ENCODE results near the gene BEST3. TPM values are rescaled to one million over a fixed set of nuclear protein-coding genes. Genes with fewer than 3 reads are reported as not detected.

BEST3 gene
- total RNA-seq, 1 experiment from 2014 or later = not detected

DNA sequence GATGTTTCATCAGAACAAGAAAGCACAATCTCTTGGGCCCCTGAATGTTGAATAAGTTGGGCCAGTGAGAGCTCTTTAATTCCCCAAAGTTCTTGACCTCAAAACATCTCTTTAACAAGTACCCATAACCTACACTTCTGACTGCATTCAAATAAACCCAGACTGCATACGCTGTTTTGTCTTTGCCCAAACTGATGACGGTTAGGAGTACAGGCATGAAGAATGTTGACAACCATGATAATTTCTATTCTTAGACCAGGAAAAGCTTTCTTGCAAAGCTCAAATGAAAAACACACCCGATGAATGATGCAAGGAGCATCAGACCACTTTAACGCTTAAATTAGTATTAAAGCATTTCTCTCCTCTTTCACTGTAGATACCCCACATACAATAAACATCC lies 27.8 kb upstream of the BEST3 start (continued):
- TF ChIP-seq, protein P1, sequence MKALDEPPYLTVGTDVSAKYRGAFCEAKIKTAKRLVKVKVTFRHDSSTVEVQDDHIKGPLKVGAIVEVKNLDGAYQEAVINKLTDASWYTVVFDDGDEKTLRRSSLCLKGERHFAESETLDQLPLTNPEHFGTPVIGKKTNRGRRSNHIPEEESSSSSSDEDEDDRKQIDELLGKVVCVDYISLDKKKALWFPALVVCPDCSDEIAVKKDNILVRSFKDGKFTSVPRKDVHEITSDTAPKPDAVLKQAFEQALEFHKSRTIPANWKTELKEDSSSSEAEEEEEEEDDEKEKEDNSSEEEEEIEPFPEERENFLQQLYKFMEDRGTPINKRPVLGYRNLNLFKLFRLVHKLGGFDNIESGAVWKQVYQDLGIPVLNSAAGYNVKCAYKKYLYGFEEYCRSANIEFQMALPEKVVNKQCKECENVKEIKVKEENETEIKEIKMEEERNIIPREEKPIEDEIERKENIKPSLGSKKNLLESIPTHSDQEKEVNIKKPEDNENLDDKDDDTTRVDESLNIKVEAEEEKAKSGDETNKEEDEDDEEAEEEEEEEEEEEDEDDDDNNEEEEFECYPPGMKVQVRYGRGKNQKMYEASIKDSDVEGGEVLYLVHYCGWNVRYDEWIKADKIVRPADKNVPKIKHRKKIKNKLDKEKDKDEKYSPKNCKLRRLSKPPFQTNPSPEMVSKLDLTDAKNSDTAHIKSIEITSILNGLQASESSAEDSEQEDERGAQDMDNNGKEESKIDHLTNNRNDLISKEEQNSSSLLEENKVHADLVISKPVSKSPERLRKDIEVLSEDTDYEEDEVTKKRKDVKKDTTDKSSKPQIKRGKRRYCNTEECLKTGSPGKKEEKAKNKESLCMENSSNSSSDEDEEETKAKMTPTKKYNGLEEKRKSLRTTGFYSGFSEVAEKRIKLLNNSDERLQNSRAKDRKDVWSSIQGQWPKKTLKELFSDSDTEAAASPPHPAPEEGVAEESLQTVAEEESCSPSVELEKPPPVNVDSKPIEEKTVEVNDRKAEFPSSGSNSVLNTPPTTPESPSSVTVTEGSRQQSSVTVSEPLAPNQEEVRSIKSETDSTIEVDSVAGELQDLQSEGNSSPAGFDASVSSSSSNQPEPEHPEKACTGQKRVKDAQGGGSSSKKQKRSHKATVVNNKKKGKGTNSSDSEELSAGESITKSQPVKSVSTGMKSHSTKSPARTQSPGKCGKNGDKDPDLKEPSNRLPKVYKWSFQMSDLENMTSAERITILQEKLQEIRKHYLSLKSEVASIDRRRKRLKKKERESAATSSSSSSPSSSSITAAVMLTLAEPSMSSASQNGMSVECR (CRISPR knock-in tag; IDR thresholded peaks at IDR 0.05; ENCODE audit: borderline replicate concordance) = no peak

DNA sequence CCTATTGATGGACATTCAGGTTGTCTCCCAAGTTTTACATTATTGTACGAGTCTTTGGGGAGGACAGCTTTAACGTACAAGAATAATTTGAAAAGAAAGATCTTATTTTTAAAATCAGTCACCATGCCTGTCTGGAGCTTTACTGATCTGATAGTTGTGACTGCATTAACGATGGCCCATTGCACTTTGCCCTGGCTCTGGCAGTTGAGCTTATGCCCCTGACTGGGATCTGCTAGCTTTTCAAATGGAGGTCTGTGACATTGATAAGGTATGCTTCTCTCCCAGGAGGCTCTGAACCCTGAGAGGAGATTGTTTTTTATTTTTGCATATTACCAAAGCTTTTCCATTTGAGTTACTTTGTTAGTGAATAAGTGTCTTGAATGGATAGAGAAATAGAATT lies 21.6 kb upstream of the BEST3 start:
- Mint-ChIP-seq H3K9me3 (no peaks in the 10 kb centered on the region), H3K36me3 (no peaks in the 10 kb centered on the region), H3K27ac (no peak overlapping the region), H3K4me1 (0 out of 2 replicates have a peak, but pooled peaks cover 5% of the 10 kb centered on the region), H3K27me3 (ENCODE audit: low read depth) (no peaks in the 10 kb centered on the region), H3K4me3 (no peak overlapping the region)
- ChIA-PET CTCF (interaction anchor here (1.3 kb wide), 1 partner anchor 59 kb away, joined by 4 read pairs; no protein-coding TSS in a partner anchor), POLR2A (no interaction called here)
- ATAC-seq (no peak), DNase-seq (ENCODE audit: low spot score) (no peak)
- TF ChIP-seq, protein P2, sequence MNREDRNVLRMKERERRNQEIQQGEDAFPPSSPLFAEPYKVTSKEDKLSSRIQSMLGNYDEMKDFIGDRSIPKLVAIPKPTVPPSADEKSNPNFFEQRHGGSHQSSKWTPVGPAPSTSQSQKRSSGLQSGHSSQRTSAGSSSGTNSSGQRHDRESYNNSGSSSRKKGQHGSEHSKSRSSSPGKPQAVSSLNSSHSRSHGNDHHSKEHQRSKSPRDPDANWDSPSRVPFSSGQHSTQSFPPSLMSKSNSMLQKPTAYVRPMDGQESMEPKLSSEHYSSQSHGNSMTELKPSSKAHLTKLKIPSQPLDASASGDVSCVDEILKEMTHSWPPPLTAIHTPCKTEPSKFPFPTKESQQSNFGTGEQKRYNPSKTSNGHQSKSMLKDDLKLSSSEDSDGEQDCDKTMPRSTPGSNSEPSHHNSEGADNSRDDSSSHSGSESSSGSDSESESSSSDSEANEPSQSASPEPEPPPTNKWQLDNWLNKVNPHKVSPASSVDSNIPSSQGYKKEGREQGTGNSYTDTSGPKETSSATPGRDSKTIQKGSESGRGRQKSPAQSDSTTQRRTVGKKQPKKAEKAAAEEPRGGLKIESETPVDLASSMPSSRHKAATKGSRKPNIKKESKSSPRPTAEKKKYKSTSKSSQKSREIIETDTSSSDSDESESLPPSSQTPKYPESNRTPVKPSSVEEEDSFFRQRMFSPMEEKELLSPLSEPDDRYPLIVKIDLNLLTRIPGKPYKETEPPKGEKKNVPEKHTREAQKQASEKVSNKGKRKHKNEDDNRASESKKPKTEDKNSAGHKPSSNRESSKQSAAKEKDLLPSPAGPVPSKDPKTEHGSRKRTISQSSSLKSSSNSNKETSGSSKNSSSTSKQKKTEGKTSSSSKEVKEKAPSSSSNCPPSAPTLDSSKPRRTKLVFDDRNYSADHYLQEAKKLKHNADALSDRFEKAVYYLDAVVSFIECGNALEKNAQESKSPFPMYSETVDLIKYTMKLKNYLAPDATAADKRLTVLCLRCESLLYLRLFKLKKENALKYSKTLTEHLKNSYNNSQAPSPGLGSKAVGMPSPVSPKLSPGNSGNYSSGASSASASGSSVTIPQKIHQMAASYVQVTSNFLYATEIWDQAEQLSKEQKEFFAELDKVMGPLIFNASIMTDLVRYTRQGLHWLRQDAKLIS (CRISPR knock-in tag; IDR thresholded peaks at IDR 0.05; ENCODE audit: borderline replicate concordance) = no peak
- TF ChIP-seq, protein P3, sequence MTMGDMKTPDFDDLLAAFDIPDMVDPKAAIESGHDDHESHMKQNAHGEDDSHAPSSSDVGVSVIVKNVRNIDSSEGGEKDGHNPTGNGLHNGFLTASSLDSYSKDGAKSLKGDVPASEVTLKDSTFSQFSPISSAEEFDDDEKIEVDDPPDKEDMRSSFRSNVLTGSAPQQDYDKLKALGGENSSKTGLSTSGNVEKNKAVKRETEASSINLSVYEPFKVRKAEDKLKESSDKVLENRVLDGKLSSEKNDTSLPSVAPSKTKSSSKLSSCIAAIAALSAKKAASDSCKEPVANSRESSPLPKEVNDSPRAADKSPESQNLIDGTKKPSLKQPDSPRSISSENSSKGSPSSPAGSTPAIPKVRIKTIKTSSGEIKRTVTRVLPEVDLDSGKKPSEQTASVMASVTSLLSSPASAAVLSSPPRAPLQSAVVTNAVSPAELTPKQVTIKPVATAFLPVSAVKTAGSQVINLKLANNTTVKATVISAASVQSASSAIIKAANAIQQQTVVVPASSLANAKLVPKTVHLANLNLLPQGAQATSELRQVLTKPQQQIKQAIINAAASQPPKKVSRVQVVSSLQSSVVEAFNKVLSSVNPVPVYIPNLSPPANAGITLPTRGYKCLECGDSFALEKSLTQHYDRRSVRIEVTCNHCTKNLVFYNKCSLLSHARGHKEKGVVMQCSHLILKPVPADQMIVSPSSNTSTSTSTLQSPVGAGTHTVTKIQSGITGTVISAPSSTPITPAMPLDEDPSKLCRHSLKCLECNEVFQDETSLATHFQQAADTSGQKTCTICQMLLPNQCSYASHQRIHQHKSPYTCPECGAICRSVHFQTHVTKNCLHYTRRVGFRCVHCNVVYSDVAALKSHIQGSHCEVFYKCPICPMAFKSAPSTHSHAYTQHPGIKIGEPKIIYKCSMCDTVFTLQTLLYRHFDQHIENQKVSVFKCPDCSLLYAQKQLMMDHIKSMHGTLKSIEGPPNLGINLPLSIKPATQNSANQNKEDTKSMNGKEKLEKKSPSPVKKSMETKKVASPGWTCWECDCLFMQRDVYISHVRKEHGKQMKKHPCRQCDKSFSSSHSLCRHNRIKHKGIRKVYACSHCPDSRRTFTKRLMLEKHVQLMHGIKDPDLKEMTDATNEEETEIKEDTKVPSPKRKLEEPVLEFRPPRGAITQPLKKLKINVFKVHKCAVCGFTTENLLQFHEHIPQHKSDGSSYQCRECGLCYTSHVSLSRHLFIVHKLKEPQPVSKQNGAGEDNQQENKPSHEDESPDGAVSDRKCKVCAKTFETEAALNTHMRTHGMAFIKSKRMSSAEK (CRISPR knock-in tag; IDR thresholded peaks at IDR 0.05; ENCODE audit: borderline replicate concordance) = no peak
- TF ChIP-seq NFE2L1 (CRISPR knock-in tag; IDR thresholded peaks at IDR 0.05) (no peak), SMAD4 (CRISPR knock-in tag; IDR thresholded peaks at IDR 0.05) (no peak), PRRX2 (CRISPR knock-in tag; IDR thresholded peaks at IDR 0.05) (no peak), NR2C2 (CRISPR knock-in tag; IDR thresholded peaks at IDR 0.05) (no peak), FOXP1 (CRISPR knock-in tag; IDR thresholded peaks at IDR 0.05; ENCODE audit: borderline replicate concordance) (no peak), CREB1 (CRISPR knock-in tag; IDR thresholded peaks at IDR 0.05) (no peak), EMX1 (CRISPR knock-in tag; IDR thresholded peaks at IDR 0.05) (no peak), JAZF1 (CRISPR knock-in tag; IDR thresholded peaks at IDR 0.05) (no peak), JUN (CRISPR knock-in tag; IDR thresholded peaks at IDR 0.05) (no peak), FOXJ3 (CRISPR knock-in tag; IDR thresholded peaks at IDR 0.05; ENCODE audit: borderline replicate concordance) (no peak), TEAD1 (CRISPR knock-in tag; IDR thresholded peaks at IDR 0.05) (no peak), CBFB (CRISPR knock-in tag; IDR thresholded peaks at IDR 0.05; ENCODE audit: low read depth) (no peak)
- TF ChIP-seq, protein P4, sequence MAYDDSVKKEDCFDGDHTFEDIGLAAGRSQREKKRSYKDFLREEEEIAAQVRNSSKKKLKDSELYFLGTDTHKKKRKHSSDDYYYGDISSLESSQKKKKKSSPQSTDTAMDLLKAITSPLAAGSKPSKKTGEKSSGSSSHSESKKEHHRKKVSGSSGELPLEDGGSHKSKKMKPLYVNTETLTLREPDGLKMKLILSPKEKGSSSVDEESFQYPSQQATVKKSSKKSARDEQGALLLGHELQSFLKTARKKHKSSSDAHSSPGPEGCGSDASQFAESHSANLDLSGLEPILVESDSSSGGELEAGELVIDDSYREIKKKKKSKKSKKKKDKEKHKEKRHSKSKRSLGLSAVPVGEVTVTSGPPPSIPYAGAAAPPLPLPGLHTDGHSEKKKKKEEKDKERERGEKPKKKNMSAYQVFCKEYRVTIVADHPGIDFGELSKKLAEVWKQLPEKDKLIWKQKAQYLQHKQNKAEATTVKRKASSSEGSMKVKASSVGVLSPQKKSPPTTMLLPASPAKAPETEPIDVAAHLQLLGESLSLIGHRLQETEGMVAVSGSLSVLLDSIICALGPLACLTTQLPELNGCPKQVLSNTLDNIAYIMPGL (CRISPR knock-in tag; IDR thresholded peaks at IDR 0.05) = no peak
- TF ChIP-seq, protein P5, sequence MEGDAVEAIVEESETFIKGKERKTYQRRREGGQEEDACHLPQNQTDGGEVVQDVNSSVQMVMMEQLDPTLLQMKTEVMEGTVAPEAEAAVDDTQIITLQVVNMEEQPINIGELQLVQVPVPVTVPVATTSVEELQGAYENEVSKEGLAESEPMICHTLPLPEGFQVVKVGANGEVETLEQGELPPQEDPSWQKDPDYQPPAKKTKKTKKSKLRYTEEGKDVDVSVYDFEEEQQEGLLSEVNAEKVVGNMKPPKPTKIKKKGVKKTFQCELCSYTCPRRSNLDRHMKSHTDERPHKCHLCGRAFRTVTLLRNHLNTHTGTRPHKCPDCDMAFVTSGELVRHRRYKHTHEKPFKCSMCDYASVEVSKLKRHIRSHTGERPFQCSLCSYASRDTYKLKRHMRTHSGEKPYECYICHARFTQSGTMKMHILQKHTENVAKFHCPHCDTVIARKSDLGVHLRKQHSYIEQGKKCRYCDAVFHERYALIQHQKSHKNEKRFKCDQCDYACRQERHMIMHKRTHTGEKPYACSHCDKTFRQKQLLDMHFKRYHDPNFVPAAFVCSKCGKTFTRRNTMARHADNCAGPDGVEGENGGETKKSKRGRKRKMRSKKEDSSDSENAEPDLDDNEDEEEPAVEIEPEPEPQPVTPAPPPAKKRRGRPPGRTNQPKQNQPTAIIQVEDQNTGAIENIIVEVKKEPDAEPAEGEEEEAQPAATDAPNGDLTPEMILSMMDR (IDR thresholded peaks at IDR 0.05) = no peak
- TF ChIP-seq, protein P6, sequence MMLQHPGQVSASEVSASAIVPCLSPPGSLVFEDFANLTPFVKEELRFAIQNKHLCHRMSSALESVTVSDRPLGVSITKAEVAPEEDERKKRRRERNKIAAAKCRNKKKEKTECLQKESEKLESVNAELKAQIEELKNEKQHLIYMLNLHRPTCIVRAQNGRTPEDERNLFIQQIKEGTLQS (CRISPR knock-in tag; conservative IDR thresholded peaks at IDR 0.05) = no peak

Measured in WTC11 (cell line).